Upper lobe of left lung (tissue), 6 donors: Measurements from ENCODE around the gene MANSC1. TPM values are rescaled to one million over a fixed set of nuclear protein-coding genes. Genes with fewer than 3 reads are reported as not detected.
A peak's percentile ranks its signal among the peaks of the same experiment; 100 is the strongest.
"Not testable (repeated sequence)": the region's sequence is repeated elsewhere in the genome, so short reads cannot be mapped to it uniquely, and the experiment has no call there.

Source experiments
- ATAC-seq, 2 donors: fragments of 200-7000 bp; cut with Tn5 transposase; one replicate each; pipeline ENCODE4 v1.9.1; 2022; ENCODE audit warnings: mild to moderate bottlenecking in 2 of 2, moderate library complexity in 2 of 2; ENCODE audit not compliant: low FRiP score in 2 of 2
- DNase-seq, 2 donors: peaks; one replicate each; pipeline ENCODE4 v3.0.0-alpha.2; 2019 to 2020
- H3K27ac ChIP-seq, 4 donors: fragments of 200-600 bp; sonication (generic); one replicate each; pipeline ENCODE4 v1.5.1; 2016 to 2019
- H3K27me3 ChIP-seq, 4 donors: fragments of 200-600 bp; sonication (generic); one replicate each; pipeline ENCODE4 v1.5.1; 2017 to 2019
- H3K36me3 ChIP-seq, 4 donors: fragments of 200-600 bp; sonication (generic); one replicate each; pipeline ENCODE4 v1.5.1; 2016 to 2019
- H3K4me1 ChIP-seq, 4 donors: fragments of 200-600 bp; sonication (generic); one replicate each; pipeline ENCODE4 v1.5.1; 2018 to 2019
- H3K4me3 ChIP-seq, 4 donors: fragments of 200-600 bp; sonication (generic); one replicate each; pipeline ENCODE4 v1.5.1; 2017 to 2019; ENCODE audit warnings: mild to moderate bottlenecking in 2 of 4, moderate library complexity in 1 of 4
- H3K9me3 ChIP-seq, 4 donors: fragments of 200-600 bp; sonication (generic); one replicate each; pipeline ENCODE4 v1.5.1; 2018 to 2019
- EP300 ChIP-seq, 4 donors: sonication (generic); formaldehyde crosslinking; IDR thresholded peaks; one replicate each; pipeline ENCODE4 v1.5.1; 2017; ENCODE audit warnings: antibody characterized with exemption in 4 of 4, control low read depth in 2 of 4
- POLR2A ChIP-seq, 4 donors: fragments of 450-650 bp; IDR thresholded peaks; one replicate each; pipeline ENCODE4 v1.5.1; 2016 to 2017; ENCODE audit warnings: antibody characterized with exemption in 4 of 4, mild to moderate bottlenecking in 2 of 4
- POLR2AphosphoS5 ChIP-seq, 2 donors: sonication (generic); formaldehyde crosslinking; IDR thresholded peaks; one replicate each; pipeline ENCODE4 v1.5.1; 2017; ENCODE audit warnings: antibody characterized with exemption in 2 of 2
- WGBS, 2 donors: methylation state at CpG; one replicate each; pipeline ENCODE4 v1.1.5; 2017 to 2018; 5-methylcytosine and 5-hydroxymethylcytosine counted together
- total RNA-seq, 6 donors: library from RNA; depleted of rRNA in 4 of 6; stranded (reverse); fragments of >200 nt in 4 of 6; gene quantifications; one replicate each; pipeline versions ENCODE4 v1.1.0 to v1.2.1, GENCODE V29; 2016 to 2021
- TF ChIP-seq, protein P1 (sequence below), 6 experiments: fragments of 450-650 bp in 4 of 6; fragments of 200-600 bp in 2 of 6; sonication (generic) in 2 of 6; IDR thresholded peaks; one replicate each; pipeline ENCODE4 v1.5.1; 2016 to 2019; ENCODE audit warnings: antibody characterized with exemption in 6 of 6
- donor health status: DM: no; HTN: no; CAD: no; lungs with moderate emphysema.
- donor health status: DM: no; HTN: yes; CAD: no; lungs with severe emphysema.

The MANSC1 gene
- total RNA-seq, 6 donors from 2014 or later, result 2.1 to 25.2 (median 14.0) TPM

- TF ChIP-seq POLR2AphosphoS5 (IDR thresholded peaks at IDR 0.05) (peak; percentile 96 to 99), EP300 (IDR thresholded peaks at IDR 0.05) (peak in 2 of 4 donors; percentile 3 to 66), POLR2A (IDR thresholded peaks at IDR 0.05) (peak; percentile 84 to 99 (median 97))
- TF ChIP-seq, protein P1, sequence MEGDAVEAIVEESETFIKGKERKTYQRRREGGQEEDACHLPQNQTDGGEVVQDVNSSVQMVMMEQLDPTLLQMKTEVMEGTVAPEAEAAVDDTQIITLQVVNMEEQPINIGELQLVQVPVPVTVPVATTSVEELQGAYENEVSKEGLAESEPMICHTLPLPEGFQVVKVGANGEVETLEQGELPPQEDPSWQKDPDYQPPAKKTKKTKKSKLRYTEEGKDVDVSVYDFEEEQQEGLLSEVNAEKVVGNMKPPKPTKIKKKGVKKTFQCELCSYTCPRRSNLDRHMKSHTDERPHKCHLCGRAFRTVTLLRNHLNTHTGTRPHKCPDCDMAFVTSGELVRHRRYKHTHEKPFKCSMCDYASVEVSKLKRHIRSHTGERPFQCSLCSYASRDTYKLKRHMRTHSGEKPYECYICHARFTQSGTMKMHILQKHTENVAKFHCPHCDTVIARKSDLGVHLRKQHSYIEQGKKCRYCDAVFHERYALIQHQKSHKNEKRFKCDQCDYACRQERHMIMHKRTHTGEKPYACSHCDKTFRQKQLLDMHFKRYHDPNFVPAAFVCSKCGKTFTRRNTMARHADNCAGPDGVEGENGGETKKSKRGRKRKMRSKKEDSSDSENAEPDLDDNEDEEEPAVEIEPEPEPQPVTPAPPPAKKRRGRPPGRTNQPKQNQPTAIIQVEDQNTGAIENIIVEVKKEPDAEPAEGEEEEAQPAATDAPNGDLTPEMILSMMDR (IDR thresholded peaks at IDR 0.05), result peak in 4 of 6 experiments; percentile 32 to 40 (median 34)
- peaks cover 0 to 4% (median 0%) of the 10 kb centered on the region in 4 donors for H3K9me3 ChIP-seq
- peak within 1 kb of the TSS; percentile 58 to 87 (median 71) for H3K4me3 ChIP-seq
- no peaks in the 10 kb centered on the region for H3K27me3 ChIP-seq
- ATAC-seq, result peak; percentile 99
- H3K36me3 ChIP-seq, result no peaks in the 10 kb centered on the region
- peak within 1 kb of the TSS; percentile 96 to 99 (median 98) for H3K27ac ChIP-seq
- H3K4me1 ChIP-seq, result peaks cover 5 to 23% (median 15%) of the 10 kb centered on the region in 4 donors
- WGBS, 2 donors, result 0% methylated on average over 8 to 52 of the region's 72 CpGs
- peak; percentile 99 for DNase-seq
These were observed 7.1 kb upstream of the MANSC1 start, which contains the start of gene BORCS5 for GRCh38 chr12:12356896-12357718. TSS of gene BORCS5 (plus strand) at chr12:12357078. CDS start at chr12:12357452, 374 bp downstream.

- no peak for TF ChIP-seq POLR2A (IDR thresholded peaks at IDR 0.05)
- TF ChIP-seq, protein P1 (IDR thresholded peaks at IDR 0.05), result no peak
- TF ChIP-seq POLR2AphosphoS5 (IDR thresholded peaks at IDR 0.05), result no peak
- TF ChIP-seq EP300 (IDR thresholded peaks at IDR 0.05), result no peak
- Histone ChIP-seq H3K36me3 (no peaks in the 10 kb centered on the region), H3K27me3 (no peaks in the 10 kb centered on the region), H3K4me1 (peaks cover 5 to 23% (median 15%) of the 10 kb centered on the region in 4 donors), H3K9me3 (peaks cover 0 to 4% (median 0%) of the 10 kb centered on the region in 4 donors), H3K27ac (peak overlapping the region; percentile 96 to 99 (median 98)), H3K4me3 (peak overlapping the region in 3 of 4 donors; percentile 69 to 87 (median 73))
- WGBS, 2 donors, result 32 to 33% methylated on average over 5 of the region's 5 CpGs
- DNase-seq (no peak), ATAC-seq (no peak)
These were observed 6.4 kb upstream of the MANSC1 start for GRCh38 chr12:12356467-12356895.

DNA sequence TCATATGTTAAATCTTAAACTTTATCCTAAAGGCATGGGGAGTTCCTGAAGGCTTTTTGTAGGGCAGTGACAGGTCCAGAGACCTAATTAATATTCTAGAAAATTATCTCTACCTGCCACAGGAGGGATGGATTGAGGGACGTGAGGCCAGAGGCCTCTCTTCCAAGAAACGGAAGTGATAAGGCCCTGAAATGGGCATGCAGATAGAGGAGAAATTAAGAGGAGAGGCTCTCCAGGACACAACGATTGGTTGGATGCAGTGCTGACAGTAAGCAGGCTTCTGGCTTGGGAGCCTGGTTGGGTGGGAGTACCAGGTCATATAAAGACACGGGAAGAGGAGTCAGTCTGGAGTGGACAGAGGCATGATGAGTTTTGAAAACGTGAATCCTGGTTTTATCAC, 3.8 kb upstream of the MANSC1 start:
- ATAC-seq (no peak), DNase-seq (no peak)
- Histone ChIP-seq H3K4me1 (peaks cover 8 to 32% (median 23%) of the 10 kb centered on the region in 4 donors), H3K36me3 (no peaks in the 10 kb centered on the region), H3K4me3 (no peak overlapping the region), H3K9me3 (peaks cover 0 to 4% (median 0%) of the 10 kb centered on the region in 4 donors), H3K27ac (no peak overlapping the region), H3K27me3 (no peaks in the 10 kb centered on the region)
- WGBS, 2 donors, result 85 to 88% methylated on average over 5 of the region's 5 CpGs
- TF ChIP-seq POLR2A (IDR thresholded peaks at IDR 0.05), result no peak

DNA sequence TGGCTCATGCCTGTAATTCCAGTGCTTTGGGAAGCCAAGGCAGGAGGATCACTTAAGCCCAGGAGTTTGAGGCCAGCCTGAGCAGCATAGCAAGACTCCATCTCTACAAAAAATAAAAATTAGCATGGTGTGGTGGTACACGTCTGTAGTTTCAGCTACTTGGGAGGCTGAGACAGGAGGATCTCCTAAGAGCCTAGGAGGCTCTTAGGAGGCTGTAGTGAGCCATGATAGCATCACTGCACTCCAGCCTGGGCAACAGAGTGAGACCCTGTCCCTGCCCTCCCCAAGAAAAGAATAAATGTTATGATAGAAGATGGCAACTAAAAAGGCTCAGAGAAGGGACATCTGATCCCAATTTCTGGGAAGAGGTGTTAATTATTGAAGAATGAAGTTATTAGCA, 3.2 kb upstream of the MANSC1 start:
- no peaks in the 10 kb centered on the region for H3K36me3 ChIP-seq
- TF ChIP-seq EP300 (IDR thresholded peaks at IDR 0.05) (no peak), POLR2A (IDR thresholded peaks at IDR 0.05) (no peak), POLR2AphosphoS5 (IDR thresholded peaks at IDR 0.05) (no peak)
- TF ChIP-seq, protein P1 (IDR thresholded peaks at IDR 0.05), result no peak
- ATAC-seq (no peak), DNase-seq (no peak)
- H3K4me1 ChIP-seq, result peaks cover 8 to 30% (median 17%) of the 10 kb centered on the region in 4 donors
- H3K27me3 ChIP-seq, result no peaks in the 10 kb centered on the region
- peaks cover 0 to 4% (median 0%) of the 10 kb centered on the region in 4 donors for H3K9me3 ChIP-seq
- H3K27ac ChIP-seq, result no peak overlapping the region
- no peak overlapping the region for H3K4me3 ChIP-seq
- 92 to 100% methylated on average over 1 of the region's 1 CpG for WGBS, 2 donors

- not testable (repeated sequence) for H3K36me3 ChIP-seq, H3K9me3 ChIP-seq, H3K27ac ChIP-seq, ATAC-seq, H3K27me3 ChIP-seq, H3K4me3 ChIP-seq
- peak in 1 of 2 donors; percentile 29 for DNase-seq
- 96 to 97% methylated on average over 19 of the region's 19 CpGs for WGBS, 2 donors
- H3K4me1 ChIP-seq, result peaks cover 7 to 20% (median 11%) of the 10 kb centered on the region in 4 donors
These were observed 1.6 kb upstream of the MANSC1 start for GRCh38 chr12:12351468-12352185.
